HG02588 (cell line): ENCODE results near the gene CDH2.

Source experiments
- ATAC-seq: cut with Tn5 transposase; IDR thresholded peaks from one replicate; pipeline ENCODE4 v1.9.1; 2021; ENCODE audit warnings: mild to moderate bottlenecking, moderate library complexity; ENCODE audit not compliant: unreplicated experiment

CDH2 gene

GRCh38 chr18:28128659-28128980, 48.3 kb downstream of the CDH2 start:
- ATAC-seq = no peak

- no peak for ATAC-seq
Observed at GRCh38 chr18:28127763-28128658, 48.9 kb downstream of the CDH2 start.

- no peak for ATAC-seq
Observed at GRCh38 chr18:28127228-28127627, 49.7 kb downstream of the CDH2 start.

GRCh38 chr18:28126768-28127167, 50.2 kb downstream of the CDH2 start:
- ATAC-seq = no peak

- no peak for ATAC-seq
Observed at GRCh38 chr18:28125051-28125450, 51.9 kb downstream of the CDH2 start.

- no peak for ATAC-seq
Observed at GRCh38 chr18:28124131-28125029, 52.5 kb downstream of the CDH2 start.

GRCh38 chr18:28123401-28124030, 53.4 kb downstream of the CDH2 start:
- no peak for ATAC-seq

GRCh38 chr18:28120828-28121515, 56.0 kb downstream of the CDH2 start:
- no peak for ATAC-seq

GRCh38 chr18:28116461-28116860, 60.5 kb downstream of the CDH2 start:
- ATAC-seq = no peak

- ATAC-seq = no peak
Observed at GRCh38 chr18:28115149-28115550, 61.8 kb downstream of the CDH2 start.

- no peak for ATAC-seq
Observed at GRCh38 chr18:28114472-28114871, 62.5 kb downstream of the CDH2 start.

- ATAC-seq = no peak
Observed at GRCh38 chr18:28113271-28114029, 63.5 kb downstream of the CDH2 start.

GRCh38 chr18:28112056-28112470, 64.9 kb downstream of the CDH2 start:
- no peak for ATAC-seq

GRCh38 chr18:28110924-28111323, 66.0 kb downstream of the CDH2 start:
- ATAC-seq = no peak

- ATAC-seq = no peak
Observed at GRCh38 chr18:28109781-28110560, 67.0 kb downstream of the CDH2 start.

GRCh38 chr18:28108814-28109213, 68.1 kb downstream of the CDH2 start:
- no peak for ATAC-seq

- ATAC-seq = no peak
Observed at GRCh38 chr18:28108254-28108653, 68.7 kb downstream of the CDH2 start.

- no peak for ATAC-seq
Observed at GRCh38 chr18:28099237-28099636, 77.7 kb downstream of the CDH2 start.

- no peak for ATAC-seq
Observed at GRCh38 chr18:28095631-28096030, 81.3 kb downstream of the CDH2 start.
